ENCODE measurements around the gene SSMEM1.

GRCh38 chr7:130208516-130208915 lies 856 bp downstream of the SSMEM1 start:
- TF ChIP-seq FOS (IDR thresholded peaks at IDR 0.05; ENCODE audit: low read depth, low read length) (no peak), POLR2A (IDR thresholded peaks at IDR 0.05; ENCODE audit: low read depth, low read length) (no peak), CTCF (conservative IDR thresholded peaks at IDR 0.05; ENCODE audit: low read depth, low read length) (no peak), SMC3 (IDR thresholded peaks at IDR 0.05; ENCODE audit: low read depth, low read length) (no peak), CEBPB (IDR thresholded peaks at IDR 0.05; ENCODE audit: low read depth, low read length) (no peak), BHLHE40 (IDR thresholded peaks at IDR 0.05; ENCODE audit: low read depth, low read length) (no peak)

Measured in IMR-90 (cell line).